Brain microvascular endothelial cell (primary cell): ENCODE data around the gene CD53.
"Not testable (repeated sequence)": the region's sequence is repeated elsewhere in the genome, so short reads cannot be mapped to it uniquely, and the experiment has no call there.

Experiments
- DNase-seq: peaks from one replicate; pipeline ENCODE4 v3.0.0-alpha.2; 2020
- H3K27ac ChIP-seq: fragments of 250-450 bp; sonication (Bioruptor Pico); 2 replicates; pipeline ENCODE4 v1.5.1; 2020; ENCODE audit warnings: mild to moderate bottlenecking, moderate library complexity
- H3K27me3 ChIP-seq: fragments of 250-450 bp; sonication (Bioruptor Pico); replicated peaks from 2 replicates; pipeline ENCODE4 v1.5.1; 2020; ENCODE audit warnings: mild to moderate bottlenecking
- H3K36me3 ChIP-seq: fragments of 250-450 bp; sonication (Bioruptor Pico); replicated peaks from 2 replicates; pipeline ENCODE4 v1.5.1; 2020; ENCODE audit warnings: mild to moderate bottlenecking
- H3K4me3 ChIP-seq: 2 replicates; pipeline ENCODE4 v1.5.1; 2011; ENCODE audit warnings: low read depth, mild to moderate bottlenecking, control low read depth, low read length, moderate library complexity
- in situ Hi-C: cut with HindIII; loops from 2 replicates; pipeline ENCODE4 v1.10.0; 2017; ENCODE audit warnings: low sequenced_read_pairs, low pct_ligation_motif_present
- TF ChIP-seq, protein P1 (sequence below): IDR thresholded peaks from 2 replicates; pipeline ENCODE4 v1.5.1; 2011; ENCODE audit warnings: low read depth, mild to moderate bottlenecking, moderate library complexity, low read length, control low read depth, inconsistent platforms; ENCODE audit errors: missing control alignments

CD53 gene

DNA sequence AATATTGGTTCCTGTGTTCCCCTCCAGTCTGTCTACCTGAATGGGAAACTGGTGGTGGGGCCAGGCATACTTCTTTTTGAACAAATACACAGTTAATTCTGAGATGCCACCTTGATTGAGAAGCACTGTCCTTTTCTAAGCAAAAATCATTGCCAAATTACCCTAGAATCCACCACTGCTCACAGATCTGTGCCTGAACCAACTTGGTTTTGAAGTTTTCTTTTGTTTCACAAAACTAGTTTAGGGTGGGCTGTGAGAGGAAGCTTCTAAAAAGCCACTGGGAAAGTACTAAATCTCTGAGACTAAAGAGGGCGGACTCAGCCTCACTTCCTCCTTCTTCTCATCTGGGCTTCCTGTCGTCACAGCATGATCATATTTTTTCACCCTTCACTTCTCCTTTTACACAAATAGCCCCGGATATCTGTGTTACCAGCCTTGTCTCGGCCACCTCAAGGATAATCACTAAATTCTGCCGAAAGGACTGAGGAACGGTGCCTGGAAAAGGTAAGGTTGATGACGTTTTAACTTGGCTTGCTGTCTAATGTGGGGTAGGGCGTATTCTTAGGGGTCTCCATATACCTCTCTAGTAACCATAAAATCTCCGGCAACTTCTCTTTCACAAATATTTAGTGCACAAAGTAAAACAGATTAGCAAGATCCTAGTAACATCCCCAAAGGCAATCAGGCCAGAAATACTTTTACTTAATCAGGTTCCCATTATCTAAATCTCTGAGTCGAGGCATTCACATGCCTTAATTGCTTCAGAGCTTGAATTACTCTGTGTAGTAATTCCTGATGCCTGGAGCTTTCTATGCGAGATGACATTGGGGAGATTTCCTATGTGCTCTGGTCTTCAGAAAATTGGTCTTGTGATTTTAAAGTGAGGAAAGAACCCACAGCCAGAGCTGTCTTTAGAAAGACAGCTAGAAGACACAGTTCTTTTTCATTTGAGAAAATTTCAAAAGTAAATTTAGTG is at the start of gene CD53:
CD53 (plus strand) TSS at position 404 of the 976 bp plus-strand sequence. CDS start 18,261 bp downstream, outside the sequence.
- H3K4me3 ChIP-seq = no peak within 1 kb of the TSS
- DNase-seq = no peak
- TF ChIP-seq, protein P1, sequence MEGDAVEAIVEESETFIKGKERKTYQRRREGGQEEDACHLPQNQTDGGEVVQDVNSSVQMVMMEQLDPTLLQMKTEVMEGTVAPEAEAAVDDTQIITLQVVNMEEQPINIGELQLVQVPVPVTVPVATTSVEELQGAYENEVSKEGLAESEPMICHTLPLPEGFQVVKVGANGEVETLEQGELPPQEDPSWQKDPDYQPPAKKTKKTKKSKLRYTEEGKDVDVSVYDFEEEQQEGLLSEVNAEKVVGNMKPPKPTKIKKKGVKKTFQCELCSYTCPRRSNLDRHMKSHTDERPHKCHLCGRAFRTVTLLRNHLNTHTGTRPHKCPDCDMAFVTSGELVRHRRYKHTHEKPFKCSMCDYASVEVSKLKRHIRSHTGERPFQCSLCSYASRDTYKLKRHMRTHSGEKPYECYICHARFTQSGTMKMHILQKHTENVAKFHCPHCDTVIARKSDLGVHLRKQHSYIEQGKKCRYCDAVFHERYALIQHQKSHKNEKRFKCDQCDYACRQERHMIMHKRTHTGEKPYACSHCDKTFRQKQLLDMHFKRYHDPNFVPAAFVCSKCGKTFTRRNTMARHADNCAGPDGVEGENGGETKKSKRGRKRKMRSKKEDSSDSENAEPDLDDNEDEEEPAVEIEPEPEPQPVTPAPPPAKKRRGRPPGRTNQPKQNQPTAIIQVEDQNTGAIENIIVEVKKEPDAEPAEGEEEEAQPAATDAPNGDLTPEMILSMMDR = no peak
- no peak within 1 kb of the TSS for H3K27ac ChIP-seq
- in situ Hi-C loops = no loop called here
- no peaks in the 10 kb centered on the region for H3K36me3 ChIP-seq
- H3K27me3 ChIP-seq = no peaks in the 10 kb centered on the region

GRCh38 chr1:110824192-110824591 is 48.8 kb upstream of the CD53 start:
- no peaks in the 10 kb centered on the region for H3K36me3 ChIP-seq
- H3K27ac ChIP-seq = no peak overlapping the region
- TF ChIP-seq, protein P1 = no peak
- H3K27me3 ChIP-seq = no peaks in the 10 kb centered on the region
- H3K4me3 ChIP-seq = no peak overlapping the region
- DNase-seq = no peak
- in situ Hi-C loops = no loop called here

DNA sequence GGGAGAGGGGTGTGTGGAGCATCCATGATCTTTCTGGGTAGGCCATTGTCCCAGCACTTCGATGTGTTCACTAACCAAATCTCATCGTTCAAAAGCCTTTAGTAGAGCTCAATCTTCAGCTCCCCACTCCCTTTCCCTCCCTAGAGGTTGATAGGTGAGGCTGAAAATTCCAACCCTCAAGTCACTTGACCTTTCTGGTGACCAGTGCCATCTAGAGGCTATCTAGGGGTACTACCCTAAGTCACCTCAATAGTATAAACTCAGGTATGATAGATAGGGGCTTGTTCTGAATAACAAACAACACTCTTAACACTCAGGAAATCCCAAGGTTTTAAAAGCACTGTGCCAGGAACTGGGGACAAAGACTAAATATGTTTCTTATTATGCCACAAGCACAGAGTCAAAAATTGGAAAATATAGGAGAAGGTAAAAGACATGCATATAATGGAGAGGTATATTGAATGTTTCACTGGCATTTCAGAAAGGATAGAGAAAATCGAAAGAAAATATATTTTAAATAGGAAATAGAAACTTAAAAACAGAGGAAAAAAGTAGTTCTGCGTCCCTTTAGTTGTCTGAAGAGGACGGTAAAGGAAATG is 42.9 kb upstream of the CD53 start:
- Histone ChIP-seq H3K4me3 (no peak overlapping the region), H3K27me3 (no peaks in the 10 kb centered on the region), H3K36me3 (no peaks in the 10 kb centered on the region), H3K27ac (no peak overlapping the region)
- in situ Hi-C loops = no loop called here
- TF ChIP-seq, protein P1 = peak; percentile 61
- no peak for DNase-seq

- in situ Hi-C loops = not testable (repeated sequence)
These were observed 39.2 kb upstream of the CD53 start for GRCh38 chr1:110833779-110834178.

GRCh38 chr1:110846861-110847260 is 26.1 kb upstream of the CD53 start:
- H3K4me3 ChIP-seq = no peak overlapping the region
- H3K27ac ChIP-seq = no peak overlapping the region
- H3K36me3 ChIP-seq = no peaks in the 10 kb centered on the region
- in situ Hi-C loops = no loop called here
- TF ChIP-seq, protein P1 = no peak
- no peaks in the 10 kb centered on the region for H3K27me3 ChIP-seq
- DNase-seq = no peak

More at GRCh38 chr1:110833779-110834178, 39.2 kb upstream of the CD53 start:
- H3K27ac ChIP-seq, H3K27me3 ChIP-seq, DNase-seq, H3K36me3 ChIP-seq, H3K4me3 ChIP-seq: not testable (repeated sequence)

- TF ChIP-seq, protein P1 = no peak
- no peaks in the 10 kb centered on the region for H3K27me3 ChIP-seq
- DNase-seq = no peak
- H3K27ac ChIP-seq = no peak overlapping the region
- in situ Hi-C loops = no loop called here
- no peaks in the 10 kb centered on the region for H3K36me3 ChIP-seq
- H3K4me3 ChIP-seq = no peak overlapping the region
These were observed 22.8 kb upstream of the CD53 start for GRCh38 chr1:110850145-110850544.
